Left ventricle myocardium superior (tissue), 1 donor: Measurements from ENCODE around the gene ELOVL5. TPM values are rescaled to one million over a fixed set of nuclear protein-coding genes. Genes with fewer than 3 reads are reported as not detected.

Source experiments
- ATAC-seq: fragments of 200-7000 bp; cut with Tn5 transposase; one replicate; pipeline ENCODE4 v1.9.1; 2020; ENCODE audit warnings: mild to moderate bottlenecking, moderate library complexity
- DNase-seq: peaks from one replicate; pipeline ENCODE4 v3.0.0-alpha.2; 2020
- intact Hi-C: fragments of 100-400 bp; cut with micrococcal nuclease; formaldehyde crosslinking; loops from one replicate; pipeline ENCODE4 v1.11.0; 2022
- total RNA-seq: library from RNA; stranded (reverse); fragmentation: NEBNext Ultra II Directional; extraction: Animal tissue kit (Norgen Biotek cat#: 25700); gene quantifications from one replicate; pipeline ENCODE4 v1.2.1, GENCODE V29; 2021
- donor health status: DM: no; HTN: yes; CAD: no; lungs with severe emphysema.

ELOVL5 gene
- total RNA-seq, 1 donor from 2014 or later, result 21.2 TPM

GRCh38 chr6:53258076-53258773 is 90.5 kb downstream of the ELOVL5 start:
- ATAC-seq, result no peak

GRCh38 chr6:53257533-53257932 is 91.2 kb downstream of the ELOVL5 start:
- ATAC-seq, result peak; percentile 46
- DNase-seq, result no peak
- intact Hi-C loops, result no loop called here

More at GRCh38 chr6:53258076-53258773, 90.5 kb downstream of the ELOVL5 start:
- intact Hi-C loops, result no loop called here
- DNase-seq, result no peak

DNA sequence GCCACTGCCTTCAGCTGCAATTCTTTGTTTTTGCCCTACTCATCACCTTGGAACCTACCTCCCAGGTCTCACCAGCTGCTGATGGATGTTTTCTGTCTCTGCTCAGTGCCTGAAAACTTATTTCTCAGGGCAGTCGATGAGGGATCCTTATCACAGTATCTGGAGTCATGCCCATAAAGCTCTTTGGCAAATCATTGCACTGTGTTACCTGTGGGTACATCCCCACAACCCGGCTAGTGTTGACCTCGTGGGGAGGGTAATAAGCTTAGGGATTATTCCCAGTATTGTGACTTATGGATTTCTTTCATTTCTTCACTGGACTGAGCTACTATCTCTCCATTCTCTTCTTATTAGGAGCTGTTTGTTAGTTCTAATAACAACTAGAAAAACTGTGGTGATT is 91.7 kb downstream of the ELOVL5 start:
- intact Hi-C loops, result no loop called here
- DNase-seq (no peak), ATAC-seq (no peak)

- ATAC-seq (no peak), DNase-seq (no peak)
- intact Hi-C loops, result no loop called here
Observed at GRCh38 chr6:53252177-53252692, 96.5 kb downstream of the ELOVL5 start.

DNA sequence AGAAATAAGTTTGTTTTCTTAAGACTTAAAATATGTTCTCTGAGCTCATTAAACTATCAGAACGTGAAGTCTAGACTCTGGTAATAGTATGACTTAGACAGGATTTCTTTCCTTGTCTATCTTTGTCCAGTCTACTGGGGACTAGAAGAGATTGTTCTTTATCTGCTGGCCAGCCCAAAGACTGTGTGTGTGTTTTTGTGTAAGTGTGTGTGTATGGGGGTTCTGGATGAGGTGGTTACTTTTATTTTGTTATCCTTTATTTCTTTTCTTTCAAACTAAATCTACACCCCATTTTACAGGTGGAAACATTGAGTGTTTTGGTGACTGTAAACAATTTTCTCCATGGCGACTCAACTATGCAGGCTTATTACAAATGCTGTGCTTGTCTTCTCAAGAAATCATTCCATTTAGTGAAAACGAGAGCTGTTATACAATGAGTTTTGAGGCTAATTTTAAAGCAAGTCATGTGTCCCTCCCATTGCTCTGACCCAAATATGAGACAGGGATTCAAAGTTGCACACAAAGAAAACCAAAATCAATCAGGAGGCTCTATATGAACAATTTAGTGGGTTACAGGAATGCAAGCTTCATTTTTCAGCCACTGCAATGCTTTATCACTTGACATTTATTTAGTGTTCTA is 97.6 kb downstream of the ELOVL5 start:
- intact Hi-C loops, result no loop called here
- ATAC-seq (peak; percentile 62), DNase-seq (no peak)

DNA sequence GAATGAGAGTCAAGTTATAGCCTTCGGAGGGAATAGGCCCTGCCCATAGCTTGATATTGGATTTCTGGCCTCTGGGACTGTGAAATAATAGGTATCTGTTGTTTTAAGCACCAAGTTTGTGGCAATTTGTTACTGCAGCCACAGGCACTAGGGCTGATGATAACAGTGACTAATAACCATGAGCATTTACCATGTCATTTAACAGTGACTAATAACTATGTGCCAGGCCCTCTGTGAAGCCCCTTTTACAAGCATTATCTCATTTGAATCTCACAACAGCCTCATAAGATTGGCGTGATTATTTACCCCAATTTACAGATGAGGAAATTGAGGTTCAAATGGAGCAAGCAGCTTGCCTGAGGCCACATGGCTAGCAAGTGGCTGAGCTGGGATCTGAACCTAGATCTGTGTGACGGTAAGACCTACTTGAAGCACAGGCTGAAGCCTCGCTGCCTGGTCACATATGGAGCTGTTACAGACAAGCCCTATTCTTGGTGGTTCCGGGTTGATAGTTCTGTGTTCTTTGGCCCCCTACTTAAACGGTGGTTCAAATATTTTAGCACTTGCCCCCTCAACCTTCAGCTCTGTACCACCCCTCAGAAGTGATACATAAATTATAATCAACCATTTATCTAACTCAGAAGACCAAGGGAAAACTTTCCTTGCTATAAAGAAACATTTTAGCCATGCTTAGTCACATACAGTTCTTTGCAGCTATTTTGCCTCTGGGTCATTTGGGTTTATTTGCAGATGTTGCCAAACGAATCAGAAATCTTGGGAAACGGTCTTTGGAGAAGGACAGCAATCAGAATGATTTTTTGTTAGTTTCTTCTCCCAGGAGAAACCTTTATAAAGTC is 98.3 kb downstream of the ELOVL5 start:
- intact Hi-C loops, result no loop called here

DNA sequence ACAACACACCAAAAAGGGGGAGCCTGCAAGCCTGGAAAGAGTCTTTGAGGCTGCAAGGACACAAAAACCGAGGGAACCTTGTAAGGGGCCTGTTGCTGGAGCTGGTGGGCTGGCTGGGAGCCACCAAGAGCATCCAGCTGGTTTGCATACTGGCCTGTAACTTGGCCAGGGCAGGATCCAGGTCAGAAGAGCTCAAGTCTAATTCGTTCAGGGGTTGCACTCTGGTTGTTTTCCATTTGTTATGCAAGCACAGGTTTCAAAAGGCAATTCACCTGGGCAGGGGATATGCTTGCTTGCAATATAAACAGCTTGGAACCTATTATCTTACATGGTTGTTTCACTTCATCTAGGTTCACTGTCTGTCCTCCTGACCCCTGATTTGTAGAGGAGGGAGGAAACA is 101.8 kb downstream of the ELOVL5 start:
- intact Hi-C loops, result no loop called here
- DNase-seq (no peak), ATAC-seq (no peak)

More for the DNA sequence above, 98.3 kb downstream of the ELOVL5 start:
- peak; percentile 50 for ATAC-seq
- no peak for DNase-seq

- ATAC-seq, result no peak
- DNase-seq, result no peak
- intact Hi-C loops, result no loop called here
Observed at GRCh38 chr6:53244958-53245357, 103.8 kb downstream of the ELOVL5 start.

DNA sequence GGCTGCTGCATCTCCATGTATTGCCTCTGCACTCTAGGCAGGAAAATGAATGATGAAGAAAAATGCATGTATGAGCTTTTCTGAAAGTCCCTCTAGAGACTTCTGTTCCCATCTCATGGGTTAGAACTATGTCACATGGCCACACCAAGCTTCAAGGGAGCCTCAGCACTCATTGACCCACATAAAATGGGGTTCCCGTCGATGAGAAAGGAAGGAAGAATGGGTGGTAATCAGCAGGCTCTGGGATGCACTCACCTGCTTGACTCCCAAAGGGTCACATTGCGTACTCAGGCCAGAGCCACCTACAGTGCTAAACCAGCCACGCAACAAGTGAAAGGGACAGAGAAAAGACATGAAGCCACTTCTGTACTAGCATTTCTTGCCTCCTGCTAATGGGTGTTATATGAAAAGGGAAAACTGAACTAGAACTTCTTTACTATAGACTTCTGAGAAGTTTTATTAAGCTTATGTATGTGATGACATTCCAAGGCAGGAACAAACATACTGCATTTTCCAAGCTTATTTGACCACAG is 104.3 kb downstream of the ELOVL5 start:
- DNase-seq, result no peak
- intact Hi-C loops, result no loop called here
- no peak for ATAC-seq

- no peak for DNase-seq
- peak; percentile 68 for ATAC-seq
- intact Hi-C loops, result no loop called here
Observed at GRCh38 chr6:53241938-53242337, 106.8 kb downstream of the ELOVL5 start.

- intact Hi-C loops, result no loop called here
- DNase-seq (no peak), ATAC-seq (peak; percentile 29)
Observed at GRCh38 chr6:53240761-53241160, 108.0 kb downstream of the ELOVL5 start.

- intact Hi-C loops, result no loop called here
- ATAC-seq (no peak), DNase-seq (no peak)
Observed at GRCh38 chr6:53240139-53240538, 108.6 kb downstream of the ELOVL5 start.

DNA sequence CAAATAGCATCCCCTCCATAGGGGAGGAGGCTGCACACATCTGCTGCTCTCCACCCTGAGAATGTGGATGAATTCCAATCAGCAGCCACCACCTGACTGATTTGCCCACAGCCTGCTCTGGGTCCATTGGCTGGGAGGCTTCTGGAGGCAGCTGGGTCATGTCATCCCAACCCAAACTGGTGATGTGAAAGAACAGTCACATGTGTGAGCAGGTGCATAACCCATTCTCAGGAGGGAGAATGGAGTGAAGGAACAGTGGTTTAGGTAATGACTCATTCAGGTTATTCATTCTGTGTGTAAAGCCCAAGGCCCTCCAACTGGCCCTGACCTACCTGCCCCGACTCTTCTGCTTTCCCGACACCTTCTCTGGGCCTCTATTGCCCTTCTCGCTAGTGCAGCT is 109.2 kb downstream of the ELOVL5 start:
- intact Hi-C loops, result no loop called here
- no peak for DNase-seq
- no peak for ATAC-seq

GRCh38 chr6:53238311-53238710 is 110.4 kb downstream of the ELOVL5 start:
- ATAC-seq (no peak), DNase-seq (no peak)
- intact Hi-C loops, result no loop called here

DNA sequence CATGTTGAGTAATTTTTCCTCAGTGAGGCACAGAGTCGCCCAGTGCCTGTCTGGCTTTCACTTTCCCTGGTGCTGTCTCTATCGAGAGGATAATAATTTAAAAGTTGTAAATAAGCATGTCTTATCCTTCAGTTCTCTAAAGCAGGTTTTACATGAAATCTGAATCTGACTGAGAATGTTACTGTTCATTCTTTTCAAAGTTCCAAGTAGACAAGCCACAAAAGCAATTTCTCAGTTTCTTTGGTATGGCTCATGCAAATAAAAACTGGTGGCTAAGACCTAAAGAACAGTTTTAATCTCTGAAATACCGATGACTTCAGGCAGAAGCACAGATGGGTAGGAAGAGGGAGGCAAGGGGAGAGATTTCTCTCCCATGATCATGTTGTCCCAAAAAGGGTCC is 112.5 kb downstream of the ELOVL5 start:
- intact Hi-C loops, result no loop called here
- DNase-seq (no peak), ATAC-seq (no peak)

DNA sequence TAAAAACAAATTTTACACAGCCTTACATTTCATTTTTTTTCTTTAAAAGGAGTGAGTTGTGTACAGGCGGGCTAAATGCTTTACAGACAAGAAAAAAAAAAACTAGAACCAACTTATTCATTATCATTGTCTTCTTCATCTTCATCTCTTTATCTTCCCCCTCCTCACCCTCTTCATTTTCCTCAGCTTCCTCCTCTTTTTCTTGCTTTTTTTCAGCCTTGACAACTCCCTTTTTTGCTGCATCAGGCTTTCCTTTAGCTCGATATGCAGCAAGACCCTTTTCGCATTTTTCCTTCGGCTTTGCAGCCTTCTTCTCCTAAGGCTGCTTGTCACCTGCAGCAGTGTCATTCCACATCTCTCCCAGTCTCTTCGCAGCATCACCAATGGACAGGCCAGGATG is 113.2 kb downstream of the ELOVL5 start:
- DNase-seq (no peak), ATAC-seq (no peak)
- intact Hi-C loops, result no loop called here

- no peak for ATAC-seq
- intact Hi-C loops, result no loop called here
- DNase-seq, result no peak
Observed at GRCh38 chr6:53233309-53233708, 115.4 kb downstream of the ELOVL5 start.

DNA sequence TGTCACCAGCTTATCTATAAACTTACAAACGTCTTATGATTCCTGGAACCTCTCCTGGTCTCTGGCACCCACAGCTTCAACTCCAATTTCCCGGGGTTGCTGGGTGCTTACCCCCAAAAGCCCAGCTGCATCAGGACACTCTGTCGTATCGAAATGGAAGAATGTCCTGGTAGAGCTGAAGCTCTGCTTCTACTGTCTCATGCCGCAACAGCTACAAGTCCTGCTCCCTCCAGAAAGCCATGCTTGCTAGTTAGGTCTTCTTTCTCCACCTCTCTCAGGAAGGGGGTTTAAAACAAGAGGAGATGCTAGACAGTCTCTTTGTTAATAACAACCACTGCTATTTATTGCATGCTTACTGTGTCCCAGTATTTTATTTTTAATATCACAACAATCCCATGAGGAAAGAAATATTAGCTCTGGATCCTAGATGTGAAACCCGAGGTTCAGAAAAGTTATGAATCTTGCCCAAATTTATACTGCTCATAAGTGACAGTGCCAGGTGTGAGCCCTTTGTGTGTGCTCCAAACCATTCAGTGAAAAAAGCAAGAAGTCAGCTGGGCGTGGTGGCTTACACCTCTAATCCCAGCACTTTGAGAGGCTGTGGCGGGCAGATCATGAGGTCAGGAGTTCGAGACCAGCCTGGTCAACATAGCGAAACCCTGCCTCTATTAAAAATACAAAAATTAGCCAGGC is 117.8 kb downstream of the ELOVL5 start:
- intact Hi-C loops, result no loop called here
- DNase-seq (no peak), ATAC-seq (no peak)

DNA sequence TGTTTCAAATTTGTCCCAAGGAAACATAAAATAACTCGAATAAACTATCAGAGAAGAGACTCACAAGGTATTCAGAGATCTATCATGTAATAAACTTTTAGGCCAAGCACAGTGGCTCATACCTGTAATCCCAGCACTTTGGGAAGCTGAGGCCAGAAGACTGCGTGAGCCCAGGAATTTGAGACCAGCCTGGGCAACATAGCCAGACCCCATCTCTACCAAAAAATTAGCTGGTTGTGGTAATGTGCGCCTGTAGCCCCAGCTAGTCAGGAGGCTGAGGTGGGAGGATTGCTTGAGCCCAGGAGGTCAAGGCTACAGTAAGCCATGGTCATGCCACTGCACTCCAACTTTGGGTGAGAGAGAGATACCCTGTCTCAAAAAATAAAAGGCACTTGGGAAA is 120.9 kb downstream of the ELOVL5 start:
- intact Hi-C loops, result no loop called here
- ATAC-seq, result no peak
- no peak for DNase-seq
